ENCODE measurements around the gene HMGXB3. TPM values are rescaled to one million over a fixed set of nuclear protein-coding genes. Genes with fewer than 3 reads are reported as not detected.

HMGXB3 gene
- total RNA-seq, 1 donor from 2014 or later: 29.1 TPM

DNA sequence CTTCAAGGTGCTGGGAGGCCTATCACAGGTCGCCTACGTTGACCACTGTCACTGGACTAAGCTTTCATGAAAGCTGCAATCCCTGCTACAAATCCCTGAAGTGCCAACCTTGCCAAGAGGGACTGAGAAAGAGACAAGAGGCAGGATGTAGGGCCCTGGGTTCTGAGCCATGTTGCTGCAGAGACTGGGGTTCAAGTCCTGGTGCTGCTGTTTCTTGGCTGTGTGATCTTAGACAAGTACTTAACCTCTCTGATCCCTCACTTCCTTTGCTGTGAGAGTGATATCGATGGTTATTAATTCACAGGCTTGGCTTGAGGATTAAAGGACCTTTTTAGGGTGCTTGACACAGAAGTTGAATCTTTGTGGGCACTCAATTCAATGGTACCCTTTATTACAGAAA, 70.3 kb downstream of the HMGXB3 start:
- no peak for TF ChIP-seq CTCF (conservative IDR thresholded peaks at IDR 0.05; ENCODE audit: low read depth, low read length)
- DNase-seq (ENCODE audit: low read depth): no peak
- H3K4me3 ChIP-seq (ENCODE audit: low read depth, low read length): no peak overlapping the region

GRCh38 chr5:150073086-150073625, 72.6 kb downstream of the HMGXB3 start:
- DNase-seq (ENCODE audit: low read depth): no peak
- no peak overlapping the region for H3K4me3 ChIP-seq (ENCODE audit: low read depth, low read length)
- TF ChIP-seq CTCF (conservative IDR thresholded peaks at IDR 0.05; ENCODE audit: low read depth, low read length): no peak

DNA sequence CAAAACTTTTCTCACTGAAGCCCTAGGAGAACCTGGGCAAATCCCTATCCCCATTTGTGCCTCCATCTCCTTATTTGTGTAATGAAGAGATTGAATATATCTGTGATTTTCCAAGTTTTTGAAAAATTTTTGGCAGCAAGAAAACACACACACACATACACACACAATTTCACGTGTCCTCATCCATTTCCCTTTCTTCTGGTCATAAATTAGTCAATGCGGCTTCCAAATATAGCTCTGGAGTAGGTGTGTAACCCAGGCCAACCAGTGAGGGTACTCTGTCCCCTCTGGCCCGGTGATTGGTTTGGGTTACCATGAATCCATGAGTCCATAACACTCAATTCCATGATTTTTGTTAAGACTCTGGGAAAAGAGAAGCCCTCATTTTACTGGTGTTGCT, 73.1 kb downstream of the HMGXB3 start:
- DNase-seq (ENCODE audit: low read depth): no peak
- H3K4me3 ChIP-seq (ENCODE audit: low read depth, low read length): no peak overlapping the region
- TF ChIP-seq CTCF (conservative IDR thresholded peaks at IDR 0.05; ENCODE audit: low read depth, low read length): no peak

GRCh38 chr5:150075233-150075632, 74.7 kb downstream of the HMGXB3 start:
- no peak for TF ChIP-seq CTCF (conservative IDR thresholded peaks at IDR 0.05; ENCODE audit: low read depth, low read length)
- no peak for DNase-seq (ENCODE audit: low read depth)
- no peak overlapping the region for H3K4me3 ChIP-seq (ENCODE audit: low read depth, low read length)

GRCh38 chr5:150075806-150076205, 75.3 kb downstream of the HMGXB3 start:
- DNase-seq (ENCODE audit: low read depth): no peak
- no peak for TF ChIP-seq CTCF (conservative IDR thresholded peaks at IDR 0.05; ENCODE audit: low read depth, low read length)
- no peak overlapping the region for H3K4me3 ChIP-seq (ENCODE audit: low read depth, low read length)

GRCh38 chr5:150077060-150077459, 76.5 kb downstream of the HMGXB3 start:
- no peak for TF ChIP-seq CTCF (conservative IDR thresholded peaks at IDR 0.05; ENCODE audit: low read depth, low read length)
- H3K4me3 ChIP-seq (ENCODE audit: low read depth, low read length): no peak overlapping the region
- no peak for DNase-seq (ENCODE audit: low read depth)

GRCh38 chr5:150077996-150078801, 77.7 kb downstream of the HMGXB3 start:
- no peak for DNase-seq (ENCODE audit: low read depth)
- no peak overlapping the region for H3K4me3 ChIP-seq (ENCODE audit: low read depth, low read length)
- TF ChIP-seq CTCF (conservative IDR thresholded peaks at IDR 0.05; ENCODE audit: low read depth, low read length): no peak
